Activated CD8-positive, alpha-beta memory T cell treated with anti-CD3 and anti-CD28 coated beads, Interleukin-2, amount 50 U/mL, for 4 hours (primary cell): ENCODE measurements around the gene ATCAY.
A peak's percentile ranks its signal among the peaks of the same experiment; 100 is the strongest.

Experiments used
- DNase-seq: peaks from one replicate; pipeline ENCODE4 v3.0.0-alpha.2; 2020

Gene ATCAY, protein sequence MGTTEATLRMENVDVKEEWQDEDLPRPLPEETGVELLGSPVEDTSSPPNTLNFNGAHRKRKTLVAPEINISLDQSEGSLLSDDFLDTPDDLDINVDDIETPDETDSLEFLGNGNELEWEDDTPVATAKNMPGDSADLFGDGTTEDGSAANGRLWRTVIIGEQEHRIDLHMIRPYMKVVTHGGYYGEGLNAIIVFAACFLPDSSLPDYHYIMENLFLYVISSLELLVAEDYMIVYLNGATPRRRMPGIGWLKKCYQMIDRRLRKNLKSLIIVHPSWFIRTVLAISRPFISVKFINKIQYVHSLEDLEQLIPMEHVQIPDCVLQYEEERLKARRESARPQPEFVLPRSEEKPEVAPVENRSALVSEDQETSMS

GRCh38 chr19:3880471-3881271 is at the start of gene ATCAY:
Gene ATCAY (plus strand): TSS chr19:3880685. CDS start chr19:3885768, 5,083 bp downstream.
- DNase-seq, result no peak

DNA sequence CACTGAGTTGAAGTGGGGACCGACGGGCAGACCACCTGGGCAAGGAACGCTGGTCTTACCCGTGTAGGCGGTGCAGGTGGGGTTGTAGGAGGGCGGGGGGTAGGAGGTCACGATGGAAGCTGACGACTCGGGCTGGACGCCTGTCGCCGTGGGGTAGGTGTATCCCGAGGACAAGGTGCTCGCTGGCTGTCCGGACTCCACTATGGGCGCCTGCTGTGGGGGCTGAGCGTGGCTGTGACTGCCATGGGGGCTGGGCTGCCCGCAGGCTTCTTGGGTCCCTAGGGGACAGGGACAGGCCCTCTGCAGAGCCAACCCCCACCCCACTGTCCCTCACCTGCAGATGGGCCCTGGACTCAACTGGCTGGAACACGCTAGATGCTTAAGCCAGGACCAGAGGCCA is 48.9 kb upstream of the ATCAY start:
- DNase-seq, result no peak

- DNase-seq, result no peak
Measured at GRCh38 chr19:3832001-3832400, 48.5 kb upstream of the ATCAY start.

DNA sequence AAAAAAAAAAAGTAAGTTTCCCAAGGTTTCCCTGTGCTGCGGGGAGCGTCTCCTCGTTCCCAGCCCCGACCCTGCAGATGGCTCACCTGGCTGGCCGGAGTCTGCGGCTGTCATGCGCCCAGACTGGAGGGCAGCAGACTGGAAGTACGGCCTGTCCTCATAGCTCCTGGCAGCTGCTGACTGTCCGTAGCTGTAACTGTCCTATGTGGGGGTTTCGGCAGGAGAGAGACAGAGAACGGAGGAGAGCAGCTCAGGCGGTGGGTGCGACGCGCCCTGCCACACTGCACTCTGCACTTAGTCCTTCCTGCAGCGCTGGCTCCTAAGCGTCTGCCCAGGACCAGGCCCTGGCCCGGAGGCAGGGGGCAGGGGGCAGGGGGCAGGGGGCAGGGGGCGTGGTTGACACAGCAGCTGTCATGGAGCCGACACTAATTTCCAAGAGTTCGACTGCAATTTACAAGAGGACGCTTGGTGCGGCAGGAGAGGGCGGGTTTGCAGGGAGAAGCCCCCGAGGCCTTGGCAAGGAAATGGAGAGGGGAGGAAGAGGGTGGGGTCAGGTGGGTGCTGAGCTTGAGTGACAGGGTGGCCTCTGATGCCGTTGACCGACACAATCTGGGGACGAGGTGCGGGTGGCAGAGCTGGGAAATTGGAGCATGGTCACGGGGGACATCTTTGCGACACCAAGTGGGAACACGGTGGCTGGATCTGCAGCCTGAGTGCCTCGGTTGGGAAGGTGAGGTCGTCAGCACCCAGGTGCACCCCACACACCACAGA is 46.7 kb upstream of the ATCAY start:
- DNase-seq, result no peak

DNA sequence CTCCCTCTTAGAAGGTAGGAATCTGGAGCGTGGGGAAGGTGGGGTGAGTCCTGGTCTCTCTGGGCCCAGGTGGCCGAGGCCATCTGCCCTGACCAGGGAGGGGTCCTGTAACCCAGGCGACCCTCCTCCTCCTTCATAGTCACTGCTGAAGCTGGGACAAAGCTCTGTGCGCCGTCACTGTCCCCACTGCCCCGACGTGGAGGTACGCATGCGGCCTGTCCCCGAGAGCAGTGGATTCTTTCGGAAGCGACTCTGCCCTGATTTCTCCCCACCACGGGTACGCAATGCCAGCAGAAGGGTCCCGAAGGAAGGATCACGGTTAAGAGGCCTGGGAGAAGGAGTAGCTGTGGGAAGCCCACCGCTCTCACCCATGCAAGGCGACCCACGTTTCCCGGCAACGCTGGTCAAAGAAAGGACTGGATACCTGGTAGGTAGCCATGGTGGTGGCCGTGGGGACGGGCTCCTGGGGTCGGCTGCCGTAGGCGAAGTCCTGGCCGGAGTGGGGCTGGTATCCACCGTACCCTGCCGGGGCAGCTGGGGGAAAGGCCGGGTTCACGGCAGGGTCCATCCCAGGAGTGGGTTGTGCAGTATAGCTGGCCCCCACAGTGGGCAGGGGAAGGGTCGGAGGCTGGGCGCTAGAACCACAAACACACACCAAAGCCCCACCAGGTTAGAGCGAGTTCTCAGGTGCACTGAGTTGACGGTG is 46.0 kb upstream of the ATCAY start:
- no peak for DNase-seq

DNA sequence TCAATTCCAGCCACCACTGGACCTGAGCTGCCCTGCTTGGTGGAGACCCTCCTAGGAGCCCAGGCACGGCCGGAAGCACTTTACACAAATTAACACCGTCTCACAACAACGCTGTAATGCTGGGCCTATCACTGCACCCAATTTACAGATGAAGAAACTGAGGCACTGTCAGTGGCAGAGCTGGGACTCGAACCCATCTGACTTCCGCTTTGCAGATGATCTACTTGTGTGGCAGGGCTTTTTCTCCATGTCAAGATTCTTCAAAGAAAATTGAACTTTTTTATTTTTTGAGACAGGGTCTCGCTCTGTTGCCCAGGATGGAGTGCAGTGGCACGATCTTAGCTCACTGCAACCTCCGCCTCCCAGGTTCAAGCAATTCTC is 45.4 kb upstream of the ATCAY start:
- DNase-seq, result no peak

DNA sequence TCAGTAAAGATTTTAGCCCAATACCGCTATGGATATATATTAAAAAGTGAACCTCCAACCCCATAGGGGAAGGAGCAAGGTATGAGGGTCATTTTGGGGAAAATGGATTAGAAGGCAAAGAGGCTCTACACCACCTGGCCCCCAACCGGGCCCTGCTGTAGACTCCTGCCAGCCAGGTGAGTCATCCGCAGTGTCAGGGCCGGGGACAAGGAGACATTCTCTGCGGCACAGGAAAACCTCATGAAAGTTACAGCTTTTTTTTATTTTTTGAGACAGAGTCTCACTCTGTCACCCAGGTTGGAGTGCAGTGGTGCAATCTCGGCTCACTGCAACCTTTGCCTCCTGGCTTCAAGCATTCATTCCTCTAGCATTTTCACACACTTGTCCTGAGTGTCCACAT is 43.6 kb upstream of the ATCAY start:
- DNase-seq, result no peak

DNA sequence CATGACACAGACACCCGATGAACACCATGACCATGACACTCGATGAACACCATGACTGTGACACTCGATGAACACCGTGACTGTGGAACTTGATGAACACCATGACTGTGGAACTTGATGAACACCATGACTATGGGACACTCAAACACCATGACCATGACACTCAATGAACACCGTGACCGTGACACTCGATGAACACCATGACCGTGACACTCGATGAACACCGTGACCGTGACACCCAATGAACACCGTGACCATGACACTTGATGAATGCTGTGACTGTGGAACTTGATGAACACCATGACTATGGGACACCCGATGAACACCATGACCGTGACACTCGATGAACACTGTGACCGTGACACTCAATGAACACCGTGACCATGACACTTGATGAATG is 43.2 kb upstream of the ATCAY start:
- no peak for DNase-seq

DNA sequence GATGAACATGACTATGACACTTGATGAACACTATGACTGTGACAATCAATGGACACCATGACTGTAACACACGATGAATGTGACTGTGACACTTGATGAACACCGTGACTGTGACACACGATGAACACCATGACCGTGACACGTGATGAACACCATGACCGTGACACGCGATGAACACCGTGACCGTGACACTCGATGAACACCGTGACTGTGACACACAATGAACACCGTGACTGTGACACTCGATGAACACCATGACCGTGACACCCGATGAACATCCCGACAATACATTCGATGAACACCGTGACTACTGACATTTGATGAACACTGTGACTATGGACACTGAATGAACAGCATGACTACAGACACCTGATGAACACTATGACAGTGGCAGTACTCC is 42.6 kb upstream of the ATCAY start:
- DNase-seq, result no peak

DNA sequence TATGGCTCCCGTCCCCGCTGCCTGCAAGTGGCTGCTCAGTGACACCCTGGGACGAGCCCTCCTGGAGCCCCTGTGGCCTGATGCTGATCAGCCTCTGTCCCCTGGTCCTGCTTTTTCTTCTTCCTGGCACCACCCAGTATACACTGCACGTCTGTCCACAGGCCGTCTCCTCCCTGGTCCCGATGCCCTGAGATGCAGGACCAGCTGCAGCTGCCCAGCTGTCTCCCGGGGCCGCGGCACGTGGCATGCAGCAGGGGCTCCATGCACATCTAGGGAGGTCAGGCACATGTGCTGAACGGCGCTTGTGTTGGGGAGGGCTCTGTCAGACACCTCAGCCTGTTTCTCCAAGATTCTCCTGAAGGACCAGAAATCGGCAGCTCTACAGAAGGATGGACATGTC is 41.8 kb upstream of the ATCAY start:
- DNase-seq, result no peak

GRCh38 chr19:3839941-3840340 is 40.5 kb upstream of the ATCAY start:
- no peak for DNase-seq

DNA sequence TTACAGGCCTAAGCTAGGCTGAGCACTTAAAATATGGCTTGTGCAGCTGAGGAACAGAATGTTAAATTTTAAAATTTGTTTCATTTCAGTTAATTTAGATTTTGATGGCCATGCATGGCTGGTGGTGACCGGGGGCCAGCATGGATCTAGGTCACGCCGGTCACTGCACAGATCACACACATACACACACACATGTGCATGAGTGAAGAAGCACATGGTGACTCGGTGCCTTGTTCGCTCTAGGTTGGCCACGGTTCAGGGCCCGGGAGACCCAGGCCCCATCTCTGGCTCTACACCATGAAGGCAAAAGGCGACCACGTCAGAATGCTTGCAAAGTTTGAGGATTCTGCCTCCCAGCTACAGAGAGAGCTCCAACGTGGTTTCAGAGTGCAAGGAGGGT is 39.7 kb upstream of the ATCAY start:
- no peak for DNase-seq

DNA sequence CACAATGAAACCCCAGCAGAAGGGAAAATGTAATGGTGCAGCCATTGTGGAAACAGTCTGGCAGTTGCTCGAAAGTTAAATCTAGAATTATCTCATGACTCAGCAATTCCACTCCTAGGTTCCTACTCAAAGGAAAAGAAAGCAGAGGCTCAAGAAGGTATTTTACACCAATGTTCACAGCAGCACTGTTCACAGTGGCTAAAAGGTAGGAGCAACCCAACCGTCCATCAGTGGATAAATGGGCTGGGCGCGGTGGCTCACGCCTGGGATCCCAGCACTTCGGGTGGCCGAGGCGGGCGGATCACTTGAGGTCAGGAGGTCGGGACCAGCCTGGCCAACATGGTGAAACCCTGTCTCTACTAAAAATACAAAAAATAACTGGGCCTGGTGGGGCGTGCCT is 37.5 kb upstream of the ATCAY start:
- no peak for DNase-seq

DNA sequence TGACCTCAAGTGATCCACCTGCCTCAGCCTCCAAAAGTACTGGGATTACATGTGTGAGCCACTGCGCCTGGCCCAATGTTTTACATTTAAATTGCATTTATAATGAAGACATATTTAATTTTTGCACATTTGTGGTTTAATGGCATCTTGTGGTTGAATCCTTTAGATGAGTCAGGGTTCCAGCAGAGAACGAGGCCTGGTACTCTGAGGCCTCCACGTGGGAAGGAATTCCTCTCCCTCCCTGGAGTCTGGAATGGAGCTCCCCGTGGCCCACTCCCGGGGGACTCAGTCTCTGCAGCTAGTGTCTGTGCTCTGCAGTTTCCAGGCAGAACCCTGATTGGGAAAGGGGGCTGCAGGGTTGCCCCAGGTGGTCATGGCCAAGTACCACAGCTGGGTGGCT is 35.9 kb upstream of the ATCAY start:
- no peak for DNase-seq

DNA sequence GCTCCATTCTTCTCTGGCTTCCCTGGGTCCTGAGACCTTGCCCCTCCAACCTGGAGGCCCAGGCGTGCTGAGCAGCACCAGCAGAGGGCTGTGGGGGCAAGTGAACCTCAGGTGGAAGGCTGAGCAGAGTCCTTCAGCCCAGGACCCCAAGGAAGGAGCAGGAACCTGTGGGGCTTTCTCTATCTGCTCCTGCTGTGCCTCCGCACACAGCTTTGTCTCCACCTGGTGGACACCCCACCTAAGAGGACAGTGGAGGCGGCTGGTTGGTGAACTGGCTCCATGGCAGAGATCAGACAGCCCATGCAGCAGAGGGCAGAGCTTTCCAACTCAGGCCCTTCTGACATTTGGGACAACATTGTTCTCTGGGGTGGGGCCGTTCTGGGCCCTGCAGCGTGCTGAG is 31.4 kb upstream of the ATCAY start:
- DNase-seq, result peak; percentile 67

DNA sequence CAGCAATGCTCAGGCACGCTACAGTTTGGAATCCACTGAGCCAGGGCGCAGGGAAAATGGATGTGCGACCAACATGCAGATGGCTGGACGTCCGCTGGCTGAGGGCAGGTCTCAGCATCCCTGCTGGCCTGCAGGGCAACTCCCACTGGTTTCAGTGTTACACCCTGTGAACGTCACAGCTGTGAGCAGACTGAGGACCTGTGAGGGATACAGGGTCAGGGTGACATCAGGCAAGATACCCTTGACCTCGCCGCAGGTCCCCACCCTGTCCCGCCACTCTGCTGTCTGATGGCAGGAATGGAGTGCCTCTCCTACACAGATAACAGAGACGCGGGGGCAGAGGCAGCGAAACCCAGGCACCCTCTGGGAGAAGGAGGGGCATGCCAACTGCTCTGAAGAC is 30.7 kb upstream of the ATCAY start:
- no peak for DNase-seq

GRCh38 chr19:3850320-3850972 is 30.0 kb upstream of the ATCAY start:
- no peak for DNase-seq

- DNase-seq, result no peak
Measured at GRCh38 chr19:3851254-3852176, 29.0 kb upstream of the ATCAY start.

DNA sequence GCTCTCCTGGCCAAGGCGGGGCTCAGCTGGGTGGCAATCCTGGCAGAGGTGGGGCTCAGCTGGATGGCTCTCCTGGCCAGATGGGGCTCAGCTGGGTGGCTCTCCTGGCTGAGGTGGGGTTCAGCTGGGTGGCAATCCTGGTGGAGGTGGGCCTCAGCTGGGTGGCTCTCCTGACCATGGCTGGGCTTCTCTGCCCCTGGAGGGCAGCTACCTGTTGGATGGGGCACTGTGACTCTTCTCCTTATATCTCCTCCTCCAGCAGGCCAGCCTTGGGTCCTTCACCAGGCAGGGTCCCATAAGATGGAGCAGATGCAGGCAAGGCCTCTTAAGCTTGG is 28.3 kb upstream of the ATCAY start:
- DNase-seq, result no peak

- DNase-seq, result peak; percentile 62
Measured at GRCh38 chr19:3852614-3853254, 27.8 kb upstream of the ATCAY start.

DNA sequence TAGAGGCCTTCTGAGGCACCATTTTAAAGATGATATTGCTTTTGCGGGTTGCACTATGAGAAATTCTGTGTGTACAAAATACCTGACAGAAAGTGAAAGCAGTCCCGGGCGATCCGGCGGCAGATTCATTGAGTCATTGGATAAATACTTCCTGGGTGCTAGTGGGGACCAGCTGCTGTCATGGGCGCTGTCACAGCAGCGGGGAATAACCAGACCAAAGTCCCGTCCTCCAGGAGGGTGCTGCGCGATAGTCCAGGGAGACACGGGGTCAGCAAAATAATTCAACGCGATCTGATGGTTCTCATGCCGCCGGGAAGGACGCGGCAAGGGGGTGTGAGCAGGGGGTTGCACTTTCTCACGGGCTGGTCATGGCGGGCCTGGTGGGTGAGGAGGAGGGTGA is 25.2 kb upstream of the ATCAY start:
- no peak for DNase-seq
